NCI-H2227 (cell line): ENCODE data around the gene NYAP2.

Source experiments
- DNase-seq: peaks from one replicate; lab custom pipeline; 2025; ENCODE audit not compliant: unreplicated experiment; lab: John Stamatoyannopoulos, UW

The NYAP2 gene

GRCh38 chr2:225693259-225693658 is 293.7 kb downstream of the NYAP2 start:
- DNase-seq = no peak

- DNase-seq = no peak
Observed at GRCh38 chr2:225694664-225695063, 295.2 kb downstream of the NYAP2 start.

- no peak for DNase-seq
Observed at GRCh38 chr2:225697936-225698335, 298.4 kb downstream of the NYAP2 start.
